Stimulated activated naive B cell treated with anti-CD40 and anti-IgM and Interleukin-4, amounts not matched to agents 10 μg/mL and 1 μg/mL and 100 μg/mL, for 72 hours (primary cell): Measurements from ENCODE around the gene TIGIT.
"Not testable (repeated sequence)": the region's sequence is repeated elsewhere in the genome, so short reads cannot be mapped to it uniquely, and the experiment has no call there.

Source experiments
- ATAC-seq, 2 donors: fragments of 150-1000 bp; cut with Tn5 transposase; replicated peaks; 2 replicates each; pipeline ENCODE4 v1.10.0; 2021; ENCODE audit warnings: moderate library complexity in 1 of 2
- DNase-seq: peaks from one replicate; pipeline ENCODE4 v3.0.0; 2021
- H3K27ac Mint-ChIP-seq: one replicate; pipeline ENCODE4 v1.8.0; 2022; ENCODE audit warnings: mild to moderate bottlenecking, mixed read lengths
- H3K27me3 Mint-ChIP-seq, 2 donors: one replicate each; pipeline ENCODE4 v1.8.0; 2022; ENCODE audit warnings: mixed read lengths in 2 of 2
- H3K36me3 Mint-ChIP-seq, 2 donors: one replicate each; pipeline ENCODE4 v1.8.0; 2022; ENCODE audit warnings: mixed read lengths in 2 of 2, mild to moderate bottlenecking in 1 of 2
- H3K4me1 Mint-ChIP-seq, 2 donors: one replicate each; pipeline ENCODE4 v1.8.0; 2022; ENCODE audit warnings: mixed read lengths in 2 of 2, mild to moderate bottlenecking in 1 of 2
- H3K4me3 Mint-ChIP-seq, 2 donors: one replicate each; pipeline ENCODE4 v1.8.0; 2022; ENCODE audit warnings: mild to moderate bottlenecking in 2 of 2, mixed read lengths in 2 of 2, moderate library complexity in 1 of 2
- H3K9me3 Mint-ChIP-seq, 2 donors: one replicate each; pipeline ENCODE4 v1.8.0; 2022; ENCODE audit warnings: mixed read lengths in 2 of 2, mild to moderate bottlenecking in 1 of 2

Gene TIGIT

GRCh38 chr3:114293838-114294535 lies at the start of gene TIGIT:
Gene TIGIT, plus strand, starts transcription at chr3:114294028. Its CDS starts 34 bp downstream, at chr3:114294062.
- Mint-ChIP-seq H3K4me1 (peaks cover 30 to 43% of the 10 kb centered on the region in 2 donors), H3K36me3 (no peaks in the 10 kb centered on the region), H3K27ac (peak within 1 kb of the TSS; percentile 79), H3K27me3 (no peaks in the 10 kb centered on the region), H3K4me3 (no peak within 1 kb of the TSS), H3K9me3 (no peaks in the 10 kb centered on the region)
- ATAC-seq (no peak), DNase-seq (no peak)

GRCh38 chr3:114252954-114253353 lies 40.9 kb upstream of the TIGIT start:
- Mint-ChIP-seq H3K27me3 (no peaks in the 10 kb centered on the region), H3K27ac (no peak overlapping the region), H3K9me3 (peaks cover 5 to 8% of the 10 kb centered on the region in 2 donors), H3K4me3 (no peak overlapping the region), H3K4me1 (no peaks in the 10 kb centered on the region), H3K36me3 (peaks cover 5% of the 10 kb centered on the region in 2 donors)
- no peak for DNase-seq
- no peak for ATAC-seq

- no peak for DNase-seq
- H3K27ac Mint-ChIP-seq = no peak overlapping the region
Observed at GRCh38 chr3:114253505-114253904, 40.3 kb upstream of the TIGIT start.

GRCh38 chr3:114259566-114259965 lies 34.3 kb upstream of the TIGIT start:
- peaks cover 9 to 13% of the 10 kb centered on the region in 2 donors for H3K9me3 Mint-ChIP-seq
- no peak overlapping the region for H3K4me3 Mint-ChIP-seq
- DNase-seq = no peak
- H3K27me3 Mint-ChIP-seq = peaks cover 0 to 3% of the 10 kb centered on the region in 2 donors
- H3K4me1 Mint-ChIP-seq = no peaks in the 10 kb centered on the region
- no peak for ATAC-seq
- peaks cover 5 to 12% of the 10 kb centered on the region in 2 donors for H3K36me3 Mint-ChIP-seq
- no peak overlapping the region for H3K27ac Mint-ChIP-seq

More at GRCh38 chr3:114253505-114253904, 40.3 kb upstream of the TIGIT start:
- peaks cover 5% of the 10 kb centered on the region in 2 donors for H3K36me3 Mint-ChIP-seq
- no peak for ATAC-seq
- peaks cover 5 to 8% of the 10 kb centered on the region in 2 donors for H3K9me3 Mint-ChIP-seq
- H3K27me3 Mint-ChIP-seq = no peaks in the 10 kb centered on the region
- H3K4me1 Mint-ChIP-seq = no peaks in the 10 kb centered on the region
- H3K4me3 Mint-ChIP-seq = no peak overlapping the region

- Mint-ChIP-seq H3K27ac (no peak overlapping the region), H3K36me3 (peaks cover 5 to 12% of the 10 kb centered on the region in 2 donors), H3K4me1 (no peaks in the 10 kb centered on the region), H3K4me3 (no peak overlapping the region), H3K9me3 (peaks cover 9 to 15% of the 10 kb centered on the region in 2 donors), H3K27me3 (peaks cover 0 to 3% of the 10 kb centered on the region in 2 donors)
- DNase-seq (no peak), ATAC-seq (no peak)
Observed at GRCh38 chr3:114260152-114260551, 33.7 kb upstream of the TIGIT start.

- Mint-ChIP-seq H3K27me3 (peaks cover 0 to 5% of the 10 kb centered on the region in 2 donors), H3K4me3 (no peak overlapping the region), H3K9me3 (peaks cover 18 to 21% of the 10 kb centered on the region in 2 donors), H3K36me3 (peaks cover 9 to 20% of the 10 kb centered on the region in 2 donors), H3K27ac (no peak overlapping the region), H3K4me1 (no peaks in the 10 kb centered on the region)
- DNase-seq (no peak), ATAC-seq (no peak)
Observed at GRCh38 chr3:114270019-114270418, 23.8 kb upstream of the TIGIT start.

GRCh38 chr3:114272271-114272670 lies 21.6 kb upstream of the TIGIT start:
- Mint-ChIP-seq H3K27ac (peak overlapping the region; percentile 76), H3K4me3 (no peak overlapping the region)

GRCh38 chr3:114274929-114275328 lies 18.9 kb upstream of the TIGIT start:
- no peak overlapping the region for H3K4me3 Mint-ChIP-seq
- no peaks in the 10 kb centered on the region for H3K4me1 Mint-ChIP-seq
- ATAC-seq = no peak
- H3K27me3 Mint-ChIP-seq = no peaks in the 10 kb centered on the region
- DNase-seq = no peak
- H3K9me3 Mint-ChIP-seq = peaks cover 8 to 13% of the 10 kb centered on the region in 2 donors
- peak overlapping the region; percentile 62 for H3K27ac Mint-ChIP-seq
- H3K36me3 Mint-ChIP-seq = peaks cover 7 to 13% of the 10 kb centered on the region in 2 donors

More at GRCh38 chr3:114272271-114272670, 21.6 kb upstream of the TIGIT start:
- ATAC-seq = no peak
- no peak for DNase-seq
- Mint-ChIP-seq H3K9me3 (peaks cover 18 to 20% of the 10 kb centered on the region in 2 donors), H3K27me3 (peaks cover 0 to 5% of the 10 kb centered on the region in 2 donors), H3K4me1 (no peaks in the 10 kb centered on the region), H3K36me3 (peaks cover 9 to 20% of the 10 kb centered on the region in 2 donors)

- H3K9me3 Mint-ChIP-seq, H3K27ac Mint-ChIP-seq, H3K4me3 Mint-ChIP-seq, H3K27me3 Mint-ChIP-seq, H3K4me1 Mint-ChIP-seq, DNase-seq, H3K36me3 Mint-ChIP-seq, ATAC-seq: not testable (repeated sequence)
Observed at GRCh38 chr3:114276856-114277255, 17.0 kb upstream of the TIGIT start.

- Mint-ChIP-seq H3K27me3 (no peaks in the 10 kb centered on the region), H3K27ac (no peak overlapping the region), H3K9me3 (no peaks in the 10 kb centered on the region), H3K4me3 (no peak overlapping the region), H3K4me1 (peaks cover 2 to 7% of the 10 kb centered on the region in 2 donors), H3K36me3 (no peaks in the 10 kb centered on the region)
- ATAC-seq = no peak
- no peak for DNase-seq
Observed at GRCh38 chr3:114284644-114285043, 9.2 kb upstream of the TIGIT start.

- H3K36me3 Mint-ChIP-seq = no peaks in the 10 kb centered on the region
- H3K27ac Mint-ChIP-seq = peak overlapping the region; percentile 70
- H3K4me3 Mint-ChIP-seq = no peak overlapping the region
- H3K27me3 Mint-ChIP-seq = no peaks in the 10 kb centered on the region
- ATAC-seq (no peak), DNase-seq (no peak)
- peaks cover 5 to 11% of the 10 kb centered on the region in 2 donors for H3K4me1 Mint-ChIP-seq
- no peaks in the 10 kb centered on the region for H3K9me3 Mint-ChIP-seq
Observed at GRCh38 chr3:114285648-114286230, 8.1 kb upstream of the TIGIT start.

GRCh38 chr3:114286266-114286665 lies 7.6 kb upstream of the TIGIT start:
- Mint-ChIP-seq H3K27me3 (no peaks in the 10 kb centered on the region), H3K4me3 (no peak overlapping the region), H3K27ac (peak overlapping the region; percentile 70), H3K9me3 (no peaks in the 10 kb centered on the region), H3K36me3 (no peaks in the 10 kb centered on the region), H3K4me1 (peaks cover 10 to 16% of the 10 kb centered on the region in 2 donors)
- no peak for DNase-seq
- ATAC-seq = no peak

- Mint-ChIP-seq H3K9me3 (no peaks in the 10 kb centered on the region), H3K27ac (peak overlapping the region; percentile 97), H3K27me3 (no peaks in the 10 kb centered on the region), H3K4me3 (peak overlapping the region; percentile 61 to 67), H3K4me1 (peaks cover 24 to 40% of the 10 kb centered on the region in 2 donors), H3K36me3 (no peaks in the 10 kb centered on the region)
- ATAC-seq (peak; percentile 91 to 93), DNase-seq (peak; percentile 86)
Observed at GRCh38 chr3:114290911-114291901, 2.6 kb upstream of the TIGIT start.

- ATAC-seq (no peak), DNase-seq (no peak)
- Mint-ChIP-seq H3K4me3 (no peak overlapping the region), H3K4me1 (peaks cover 39 to 52% of the 10 kb centered on the region in 2 donors), H3K27ac (no peak overlapping the region), H3K27me3 (no peaks in the 10 kb centered on the region), H3K9me3 (no peaks in the 10 kb centered on the region), H3K36me3 (no peaks in the 10 kb centered on the region)
Observed at GRCh38 chr3:114294940-114295480, 1.2 kb downstream of the TIGIT start.
